Loucy (cell line): Measurements from ENCODE around the gene CORO1A.

Experiments used
- CTCF ChIP-seq: fragments of 200-600 bp; sonication (generic); conservative IDR thresholded peaks from 2 replicates; pipeline ENCODE4 v1.5.1; 2014; ENCODE audit warnings: mild to moderate bottlenecking, antibody characterized with exemption, low read length
- EZH2phosphoT487 ChIP-seq: fragments of 200-600 bp; IDR thresholded peaks from 2 replicates; pipeline ENCODE4 v1.6.1; 2018; ENCODE audit warnings: antibody characterized with exemption, mild to moderate bottlenecking, moderate library complexity, borderline replicate concordance

- TF ChIP-seq CTCF (no peak), EZH2phosphoT487 (no peak)
Observed at GRCh38 chr16:30139583-30140481, 43.6 kb upstream of the CORO1A start.
